GM12874 (cell line): ENCODE results near the gene PTRH1.
A peak's percentile ranks its signal among the peaks of the same experiment; 100 is the strongest.

Source experiments
- CTCF ChIP-seq: IDR thresholded peaks from 2 replicates; pipeline ENCODE4 v1.5.1; 2011; ENCODE audit warnings: low read depth, mild to moderate bottlenecking, control low read depth, low read length, moderate library complexity; ENCODE audit not compliant: insufficient read depth

PTRH1 gene

GRCh38 chr9:127715470-127716337 lies at the start of gene PTRH1, which contains the start of gene TTC16:
Gene PTRH1, minus strand, starts transcription at chr9:127715663. Its CDS starts 24 bp downstream, at chr9:127715639.
Gene TTC16, plus strand, starts transcription at chr9:127716079. Its CDS starts 67 bp downstream, at chr9:127716146.
- TF ChIP-seq CTCF: no peak

GRCh38 chr9:127763918-127764384 lies 48.5 kb upstream of the PTRH1 start:
- TF ChIP-seq CTCF: peak; percentile 66

- no peak for TF ChIP-seq CTCF
Measured at GRCh38 chr9:127762111-127762676, 46.7 kb upstream of the PTRH1 start.

GRCh38 chr9:127761491-127761956 lies 46.1 kb upstream of the PTRH1 start:
- no peak for TF ChIP-seq CTCF

- no peak for TF ChIP-seq CTCF
Measured at GRCh38 chr9:127761061-127761460, 45.6 kb upstream of the PTRH1 start.

GRCh38 chr9:127758843-127759242 lies 43.4 kb upstream of the PTRH1 start:
- TF ChIP-seq CTCF: no peak

- no peak for TF ChIP-seq CTCF
Measured at GRCh38 chr9:127756233-127756632, 40.8 kb upstream of the PTRH1 start.
